GM12878 (cell line): ENCODE results near the gene ZBED3. TPM values are rescaled to one million over a fixed set of nuclear protein-coding genes. Genes with fewer than 3 reads are reported as not detected.
A peak's percentile ranks its signal among the peaks of the same experiment; 100 is the strongest.

Source experiments
- CREB1 ChIP-seq: IDR thresholded peaks from 2 replicates; pipeline ENCODE4 v1.6.1; 2012; ENCODE audit warnings: low read depth, mild to moderate bottlenecking, inconsistent platforms
- CTCF ChIP-seq, 3 experiments: IDR thresholded peaks in 2 of 3; conservative IDR thresholded peaks in 1 of 3; 2 replicates each; pipeline ENCODE4 v1.5.1; 2011; ENCODE audit warnings: low read depth in 3 of 3, low read length in 3 of 3, mild to moderate bottlenecking in 3 of 3, control low read depth in 2 of 3, moderate library complexity in 2 of 3, inconsistent platforms in 1 of 3, mixed read lengths in 1 of 3; ENCODE audit not compliant: control insufficient read depth in 2 of 3, insufficient read depth in 1 of 3; ENCODE audit errors: extremely low read depth in 1 of 3
- HDGF ChIP-seq: fragments of 450-650 bp; IDR thresholded peaks from 2 replicates; pipeline ENCODE4 v1.6.1; 2016; ENCODE audit warnings: antibody characterized with exemption
- IRF3 ChIP-seq: fragments of 450-650 bp; IDR thresholded peaks from 2 replicates; pipeline ENCODE4 v1.6.1; 2014; ENCODE audit warnings: mild to moderate bottlenecking
- MLLT1 ChIP-seq: fragments of 450-650 bp; IDR thresholded peaks from 2 replicates; pipeline ENCODE4 v1.6.1; 2016; ENCODE audit warnings: mild to moderate bottlenecking
- NFIC ChIP-seq: IDR thresholded peaks from 2 replicates; pipeline ENCODE4 v1.6.1; 2012; ENCODE audit warnings: low read depth, mild to moderate bottlenecking, inconsistent platforms, low read length, moderate library complexity
- POLR2A ChIP-seq: IDR thresholded peaks from 2 replicates; pipeline ENCODE4 v1.6.1; 2011; ENCODE audit warnings: low read depth, mild to moderate bottlenecking, low read length
- SREBF2 ChIP-seq: IDR thresholded peaks from 2 replicates; pipeline ENCODE4 v1.6.1; 2012; ENCODE audit warnings: mild to moderate bottlenecking, low read length
- TAF1 ChIP-seq: IDR thresholded peaks from 2 replicates; pipeline ENCODE4 v1.6.1; 2011; ENCODE audit warnings: mild to moderate bottlenecking, low read depth, low read length, borderline replicate concordance
- ZNF622 ChIP-seq: fragments of 450-650 bp; IDR thresholded peaks from 2 replicates; pipeline ENCODE4 v1.6.1; 2017; ENCODE audit warnings: mild to moderate bottlenecking, inconsistent platforms
- ZZZ3 ChIP-seq: IDR thresholded peaks from 2 replicates; pipeline ENCODE4 v1.6.1; 2011; ENCODE audit warnings: low read depth; ENCODE audit not compliant: control insufficient read depth, insufficient read length
- polyA plus RNA-seq, 11 experiments: library from polyadenylated mRNA; depleted of rRNA in 4 of 11; unstranded in 6 of 11; stranded (reverse) in 5 of 11; fragments of >200 nt; fragmentation: Nextera tagmentation in 4 of 11; fragmentation: Illumina TruSeq in 1 of 11; extraction: Ambion mirVana in 4 of 11; extraction: Trizol in 1 of 11; gene quantifications; 1 replicate in 1 of 11; 2 replicates in 10 of 11; pipeline versions ENCODE4 v1.2.1 to v1.2.3, GENCODE V29; 2011 to 2016; ENCODE audit warnings: inconsistent platforms in 2 of 11, missing spikeins in 2 of 11, low read depth in 1 of 11
- total RNA-seq, 4 experiments: library from RNA; depleted of rRNA in 3 of 4; stranded (reverse); fragments of >200 nt in 3 of 4; fragmentation: Illumina TruSeq in 1 of 4; extraction: Trizol in 1 of 4; gene quantifications; 2 replicates each; pipeline versions ENCODE4 v1.2.1 to v1.2.3, GENCODE V29; 2013 to 2021
- TF ChIP-seq, protein P1 (sequence below): IDR thresholded peaks from 2 replicates; pipeline ENCODE4 v1.6.1; 2012; ENCODE audit warnings: mild to moderate bottlenecking, low read depth, low read length
- TF ChIP-seq, protein P2 (sequence below): IDR thresholded peaks from 2 replicates; pipeline ENCODE4 v1.6.1; 2012; ENCODE audit warnings: low read depth, low read length, improper control_type of control experiment
- TF ChIP-seq, protein P3 (sequence below): IDR thresholded peaks from 2 replicates; pipeline ENCODE4 v1.6.1; 2012; ENCODE audit warnings: low read depth, low read length, improper control_type of control experiment

ZBED3 gene
- total and polyA plus RNA-seq, 10 of the 15 experiments (the other 5 are each of a cell fraction or from before 2014, with no cell fraction given), result 1.0 to 16.9 (median 2.5) TPM

- TF ChIP-seq SREBF2 (0 out of 2 replicates have a peak, but pooled peaks have one; percentile 17), IRF3 (no peak), ZZZ3 (no peak), HDGF (peak; percentile 87), CREB1 (peak; percentile 89), ZNF622 (no peak), MLLT1 (no peak; the same call in 1 of the 2 replicates), CTCF (IDR thresholded peaks at IDR 0.05 in 2 of 3, conservative IDR thresholded peaks at IDR 0.05 in 1 of 3; ENCODE audit: control insufficient read depth in 2 of 3, extremely low read depth in 1 of 3, insufficient read depth in 1 of 3, low read depth in 3 of 3, low read length in 3 of 3) (no peak), NFIC (no peak), TAF1 (peak; percentile 86; the same call in 1 of the 2 replicates), POLR2A (peak; percentile 88)
- TF ChIP-seq, protein P1, sequence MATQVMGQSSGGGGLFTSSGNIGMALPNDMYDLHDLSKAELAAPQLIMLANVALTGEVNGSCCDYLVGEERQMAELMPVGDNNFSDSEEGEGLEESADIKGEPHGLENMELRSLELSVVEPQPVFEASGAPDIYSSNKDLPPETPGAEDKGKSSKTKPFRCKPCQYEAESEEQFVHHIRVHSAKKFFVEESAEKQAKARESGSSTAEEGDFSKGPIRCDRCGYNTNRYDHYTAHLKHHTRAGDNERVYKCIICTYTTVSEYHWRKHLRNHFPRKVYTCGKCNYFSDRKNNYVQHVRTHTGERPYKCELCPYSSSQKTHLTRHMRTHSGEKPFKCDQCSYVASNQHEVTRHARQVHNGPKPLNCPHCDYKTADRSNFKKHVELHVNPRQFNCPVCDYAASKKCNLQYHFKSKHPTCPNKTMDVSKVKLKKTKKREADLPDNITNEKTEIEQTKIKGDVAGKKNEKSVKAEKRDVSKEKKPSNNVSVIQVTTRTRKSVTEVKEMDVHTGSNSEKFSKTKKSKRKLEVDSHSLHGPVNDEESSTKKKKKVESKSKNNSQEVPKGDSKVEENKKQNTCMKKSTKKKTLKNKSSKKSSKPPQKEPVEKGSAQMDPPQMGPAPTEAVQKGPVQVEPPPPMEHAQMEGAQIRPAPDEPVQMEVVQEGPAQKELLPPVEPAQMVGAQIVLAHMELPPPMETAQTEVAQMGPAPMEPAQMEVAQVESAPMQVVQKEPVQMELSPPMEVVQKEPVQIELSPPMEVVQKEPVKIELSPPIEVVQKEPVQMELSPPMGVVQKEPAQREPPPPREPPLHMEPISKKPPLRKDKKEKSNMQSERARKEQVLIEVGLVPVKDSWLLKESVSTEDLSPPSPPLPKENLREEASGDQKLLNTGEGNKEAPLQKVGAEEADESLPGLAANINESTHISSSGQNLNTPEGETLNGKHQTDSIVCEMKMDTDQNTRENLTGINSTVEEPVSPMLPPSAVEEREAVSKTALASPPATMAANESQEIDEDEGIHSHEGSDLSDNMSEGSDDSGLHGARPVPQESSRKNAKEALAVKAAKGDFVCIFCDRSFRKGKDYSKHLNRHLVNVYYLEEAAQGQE, result no peak
- TF ChIP-seq, protein P2, sequence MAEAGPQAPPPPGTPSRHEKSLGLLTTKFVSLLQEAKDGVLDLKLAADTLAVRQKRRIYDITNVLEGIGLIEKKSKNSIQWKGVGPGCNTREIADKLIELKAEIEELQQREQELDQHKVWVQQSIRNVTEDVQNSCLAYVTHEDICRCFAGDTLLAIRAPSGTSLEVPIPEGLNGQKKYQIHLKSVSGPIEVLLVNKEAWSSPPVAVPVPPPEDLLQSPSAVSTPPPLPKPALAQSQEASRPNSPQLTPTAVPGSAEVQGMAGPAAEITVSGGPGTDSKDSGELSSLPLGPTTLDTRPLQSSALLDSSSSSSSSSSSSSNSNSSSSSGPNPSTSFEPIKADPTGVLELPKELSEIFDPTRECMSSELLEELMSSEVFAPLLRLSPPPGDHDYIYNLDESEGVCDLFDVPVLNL, result 0 out of 2 replicates have a peak, but pooled peaks have one; percentile 10
- TF ChIP-seq, protein P3, sequence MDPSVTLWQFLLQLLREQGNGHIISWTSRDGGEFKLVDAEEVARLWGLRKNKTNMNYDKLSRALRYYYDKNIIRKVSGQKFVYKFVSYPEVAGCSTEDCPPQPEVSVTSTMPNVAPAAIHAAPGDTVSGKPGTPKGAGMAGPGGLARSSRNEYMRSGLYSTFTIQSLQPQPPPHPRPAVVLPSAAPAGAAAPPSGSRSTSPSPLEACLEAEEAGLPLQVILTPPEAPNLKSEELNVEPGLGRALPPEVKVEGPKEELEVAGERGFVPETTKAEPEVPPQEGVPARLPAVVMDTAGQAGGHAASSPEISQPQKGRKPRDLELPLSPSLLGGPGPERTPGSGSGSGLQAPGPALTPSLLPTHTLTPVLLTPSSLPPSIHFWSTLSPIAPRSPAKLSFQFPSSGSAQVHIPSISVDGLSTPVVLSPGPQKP, result no peak; the same call in 1 of the 2 replicates
These were observed 56.7 kb downstream of the ZBED3 start, which contains the start of gene AGGF1 (continued) for GRCh38 chr5:77030097-77031071.
